Lung (tissue), 12 donors: ENCODE results near the gene SYT1. TPM values are rescaled to one million over a fixed set of nuclear protein-coding genes. Genes with fewer than 3 reads are reported as not detected.

Source experiments
- ATAC-seq: fragments of 200-7000 bp; cut with Tn5 transposase; one replicate; pipeline ENCODE4 v1.9.1; 2020; ENCODE audit warnings: moderate number of reproducible peaks; ENCODE audit not compliant: insufficient read depth, low FRiP score
- DNase-seq, 3 donors: peaks; one replicate each; pipeline ENCODE4 v3.0.0-alpha.2; 2013 to 2017
- H3K27ac ChIP-seq, 2 donors: one replicate each; pipeline ENCODE4 v1.5.1; 2013; ENCODE audit warnings: mild to moderate bottlenecking in 2 of 2, moderate library complexity in 2 of 2, control low read depth in 1 of 2, inconsistent platforms in 1 of 2, low read depth in 1 of 2, low read length in 1 of 2
- H3K27me3 ChIP-seq, 3 donors: one replicate each; pipeline ENCODE4 v1.5.1; 2013; ENCODE audit warnings: low read length in 2 of 3; ENCODE audit not compliant: control insufficient read depth in 3 of 3, insufficient read depth in 3 of 3
- H3K36me3 ChIP-seq, 4 donors: one replicate each; pipeline ENCODE4 v1.5.1; 2013; ENCODE audit warnings: low read length in 4 of 4, mild to moderate bottlenecking in 1 of 4, moderate library complexity in 1 of 4; ENCODE audit not compliant: control insufficient read depth in 4 of 4, insufficient read depth in 4 of 4
- H3K4me1 ChIP-seq, 5 donors: one replicate each; pipeline ENCODE4 v1.5.1; 2013; ENCODE audit warnings: low read length in 5 of 5, mild to moderate bottlenecking in 2 of 5, moderate library complexity in 1 of 5; ENCODE audit not compliant: control insufficient read depth in 5 of 5, insufficient read depth in 5 of 5
- H3K4me3 ChIP-seq: one replicate; pipeline ENCODE4 v1.5.1; 2013; ENCODE audit warnings: mild to moderate bottlenecking, control low read depth, moderate library complexity
- H3K9ac ChIP-seq, 2 donors: one replicate each; pipeline ENCODE4 v1.5.1; 2013; ENCODE audit warnings: low read length in 2 of 2, control low read depth in 1 of 2; ENCODE audit not compliant: insufficient read depth in 1 of 2
- H3K9me3 ChIP-seq, 4 donors: one replicate each; pipeline ENCODE4 v1.5.1; 2013; ENCODE audit warnings: low read length in 3 of 4, mild to moderate bottlenecking in 1 of 4, moderate library complexity in 1 of 4; ENCODE audit not compliant: control insufficient read depth in 4 of 4, insufficient read depth in 3 of 4
- WGBS, 2 donors: extraction: QIAGEN DNeasy Blood & Tissue Kit; methylation state at CpG; one replicate each; pipeline ENCODE4 v1.1.7; 2013; 5-methylcytosine and 5-hydroxymethylcytosine counted together
- polyA plus RNA-seq, 2 donors: library from polyadenylated mRNA; stranded (reverse); fragments of 200-250 nt; gene quantifications; one replicate each; pipeline ENCODE4 v1.2.1, GENCODE V29; 2013
- total RNA-seq, 2 donors: library from RNA; depleted of rRNA in 1 of 2; stranded (reverse); fragments of >200 nt in 1 of 2; gene quantifications; one replicate each; pipeline ENCODE4 v1.2.1, GENCODE V29; 2014 to 2021
- TF ChIP-seq, protein P1 (sequence below): IDR thresholded peaks from 2 replicates; pipeline ENCODE4 v1.5.1; 2012; ENCODE audit warnings: mild to moderate bottlenecking; ENCODE audit errors: control extremely low read depth, extremely low read depth
- donor health status: control.
- donor health status: control.
- donor health status: Bipolar disorder and iron deficiency.
- donor health status: healthy.
- donor health status: DM: yes; HTN: yes; CAD: no.

The SYT1 gene
- total and polyA plus RNA-seq, 4 donors, result 0.05 to 3.2 (median 0.46) TPM

- H3K27me3 ChIP-seq, result no peaks in the 10 kb centered on the region
- H3K4me1 ChIP-seq, result peaks cover 0 to 6% (median 3%) of the 10 kb centered on the region in 5 donors
- ATAC-seq, result no peak
- H3K9ac ChIP-seq, result no peak overlapping the region
- no peaks in the 10 kb centered on the region for H3K9me3 ChIP-seq
- H3K36me3 ChIP-seq, result peaks cover 0 to 3% (median under 1%) of the 10 kb centered on the region in 4 donors
- 38 to 62% methylated on average over 3 of the region's 3 CpGs for WGBS, 2 donors
- DNase-seq, result no peak
- no peak overlapping the region for H3K4me3 ChIP-seq
- H3K27ac ChIP-seq, result peak overlapping the region in 1 of 2 donors; percentile 33
- TF ChIP-seq, protein P1, sequence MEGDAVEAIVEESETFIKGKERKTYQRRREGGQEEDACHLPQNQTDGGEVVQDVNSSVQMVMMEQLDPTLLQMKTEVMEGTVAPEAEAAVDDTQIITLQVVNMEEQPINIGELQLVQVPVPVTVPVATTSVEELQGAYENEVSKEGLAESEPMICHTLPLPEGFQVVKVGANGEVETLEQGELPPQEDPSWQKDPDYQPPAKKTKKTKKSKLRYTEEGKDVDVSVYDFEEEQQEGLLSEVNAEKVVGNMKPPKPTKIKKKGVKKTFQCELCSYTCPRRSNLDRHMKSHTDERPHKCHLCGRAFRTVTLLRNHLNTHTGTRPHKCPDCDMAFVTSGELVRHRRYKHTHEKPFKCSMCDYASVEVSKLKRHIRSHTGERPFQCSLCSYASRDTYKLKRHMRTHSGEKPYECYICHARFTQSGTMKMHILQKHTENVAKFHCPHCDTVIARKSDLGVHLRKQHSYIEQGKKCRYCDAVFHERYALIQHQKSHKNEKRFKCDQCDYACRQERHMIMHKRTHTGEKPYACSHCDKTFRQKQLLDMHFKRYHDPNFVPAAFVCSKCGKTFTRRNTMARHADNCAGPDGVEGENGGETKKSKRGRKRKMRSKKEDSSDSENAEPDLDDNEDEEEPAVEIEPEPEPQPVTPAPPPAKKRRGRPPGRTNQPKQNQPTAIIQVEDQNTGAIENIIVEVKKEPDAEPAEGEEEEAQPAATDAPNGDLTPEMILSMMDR, result no peak
Observed at GRCh38 chr12:79301181-79301580, 436.6 kb downstream of the SYT1 start.

DNA sequence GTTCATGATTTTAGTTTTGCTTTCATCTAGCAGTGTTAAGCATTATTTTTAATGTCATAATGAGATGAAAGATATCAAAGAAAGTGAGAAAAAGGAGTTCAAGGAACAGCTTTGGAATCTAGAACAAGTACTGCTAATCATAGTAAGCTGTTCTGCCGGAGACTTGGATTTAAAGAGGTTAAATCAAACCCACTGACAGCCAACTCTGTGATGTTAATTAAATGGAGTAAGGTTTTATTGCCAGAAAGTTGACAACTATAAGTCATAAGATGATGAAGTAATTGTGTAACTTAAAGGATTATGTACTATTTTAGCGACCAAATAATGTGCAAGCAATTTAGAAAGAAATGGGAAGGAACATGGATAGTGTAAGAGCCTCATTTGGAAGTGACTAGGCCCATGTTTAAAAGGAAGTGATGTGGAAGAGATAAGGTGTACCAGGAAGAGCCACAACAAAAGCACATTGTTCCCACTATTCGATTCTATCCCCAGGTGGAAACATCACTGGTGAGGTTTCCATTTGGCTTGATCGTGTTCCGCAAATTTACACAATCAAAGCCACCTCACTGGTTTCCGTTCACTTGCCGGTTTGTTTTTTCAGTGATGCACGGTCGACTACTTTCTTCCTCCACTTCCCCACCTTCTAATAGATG lies 437.7 kb downstream of the SYT1 start:
- no peaks in the 10 kb centered on the region for H3K27me3 ChIP-seq
- 25 to 48% methylated on average over 9 of the region's 9 CpGs for WGBS, 2 donors
- no peak overlapping the region for H3K27ac ChIP-seq
- peaks cover 0 to 6% (median 3%) of the 10 kb centered on the region in 5 donors for H3K4me1 ChIP-seq
- no peak for ATAC-seq
- H3K36me3 ChIP-seq, result peaks cover 0 to 2% (median 0%) of the 10 kb centered on the region in 4 donors
- H3K4me3 ChIP-seq, result no peak overlapping the region
- TF ChIP-seq, protein P1, result no peak
- H3K9me3 ChIP-seq, result no peaks in the 10 kb centered on the region
- no peak for DNase-seq
- H3K9ac ChIP-seq, result no peak overlapping the region

- TF ChIP-seq, protein P1, result no peak
- ATAC-seq (no peak), DNase-seq (no peak)
- 91 to 93% methylated on average over 16 of the region's 16 CpGs for WGBS, 2 donors
- Histone ChIP-seq H3K27me3 (no peaks in the 10 kb centered on the region), H3K36me3 (no peaks in the 10 kb centered on the region), H3K9ac (no peak overlapping the region), H3K27ac (no peak overlapping the region), H3K9me3 (no peaks in the 10 kb centered on the region), H3K4me3 (no peak overlapping the region), H3K4me1 (no peaks in the 10 kb centered on the region)
Observed at GRCh38 chr12:79307340-79307739, 442.8 kb downstream of the SYT1 start.

- Histone ChIP-seq H3K9ac (no peak overlapping the region), H3K27me3 (no peaks in the 10 kb centered on the region), H3K4me3 (no peak overlapping the region), H3K4me1 (no peaks in the 10 kb centered on the region), H3K27ac (no peak overlapping the region), H3K36me3 (no peaks in the 10 kb centered on the region), H3K9me3 (no peaks in the 10 kb centered on the region)
- 75 to 92% methylated on average over 2 of the region's 2 CpGs for WGBS, 2 donors
- TF ChIP-seq, protein P1, result no peak
- no peak for DNase-seq
- no peak for ATAC-seq
Observed at GRCh38 chr12:79309039-79309438, 444.5 kb downstream of the SYT1 start.
